ENCODE measurements around the gene CD1D. TPM values are rescaled to one million over a fixed set of nuclear protein-coding genes. Genes with fewer than 3 reads are reported as not detected.

CD1D gene
- total RNA-seq, 1 experiment from 2014 or later = not detected

DNA sequence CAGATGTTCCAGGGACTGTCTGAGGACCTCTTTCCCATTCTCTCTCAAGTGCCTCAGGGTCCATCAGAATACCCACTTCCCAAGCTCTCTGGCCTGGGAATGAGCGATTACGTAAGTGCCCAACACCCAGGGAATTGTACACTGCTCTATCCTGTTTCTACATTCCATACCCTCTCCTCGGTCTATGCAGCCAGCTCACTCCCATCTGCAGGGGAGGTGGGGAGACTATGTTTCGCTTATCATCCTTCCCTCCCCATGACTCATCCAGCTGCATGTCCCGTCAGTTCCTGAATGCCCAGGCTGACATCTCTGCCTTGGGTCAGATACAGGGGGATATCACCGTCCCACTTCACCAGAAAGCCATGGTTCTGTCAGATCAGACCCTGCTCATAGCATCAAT lies 34.5 kb upstream of the CD1D start (continued):
- TF ChIP-seq, protein P1, sequence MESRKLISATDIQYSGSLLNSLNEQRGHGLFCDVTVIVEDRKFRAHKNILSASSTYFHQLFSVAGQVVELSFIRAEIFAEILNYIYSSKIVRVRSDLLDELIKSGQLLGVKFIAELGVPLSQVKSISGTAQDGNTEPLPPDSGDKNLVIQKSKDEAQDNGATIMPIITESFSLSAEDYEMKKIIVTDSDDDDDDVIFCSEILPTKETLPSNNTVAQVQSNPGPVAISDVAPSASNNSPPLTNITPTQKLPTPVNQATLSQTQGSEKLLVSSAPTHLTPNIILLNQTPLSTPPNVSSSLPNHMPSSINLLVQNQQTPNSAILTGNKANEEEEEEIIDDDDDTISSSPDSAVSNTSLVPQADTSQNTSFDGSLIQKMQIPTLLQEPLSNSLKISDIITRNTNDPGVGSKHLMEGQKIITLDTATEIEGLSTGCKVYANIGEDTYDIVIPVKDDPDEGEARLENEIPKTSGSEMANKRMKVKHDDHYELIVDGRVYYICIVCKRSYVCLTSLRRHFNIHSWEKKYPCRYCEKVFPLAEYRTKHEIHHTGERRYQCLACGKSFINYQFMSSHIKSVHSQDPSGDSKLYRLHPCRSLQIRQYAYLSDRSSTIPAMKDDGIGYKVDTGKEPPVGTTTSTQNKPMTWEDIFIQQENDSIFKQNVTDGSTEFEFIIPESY (IDR thresholded peaks at IDR 0.05; ENCODE audit: extremely low read depth, insufficient replicate concordance, low read length) = no peak
- TF ChIP-seq ZFX (IDR thresholded peaks at IDR 0.05) (no peak), TCF7L2 (IDR thresholded peaks at IDR 0.05; ENCODE audit: borderline replicate concordance, extremely low read depth, insufficient read depth, insufficient read length) (no peak), POLR2A (IDR thresholded peaks at IDR 0.05; ENCODE audit: borderline replicate concordance, extremely low read depth, insufficient read depth, insufficient read length) (no peak)

DNA sequence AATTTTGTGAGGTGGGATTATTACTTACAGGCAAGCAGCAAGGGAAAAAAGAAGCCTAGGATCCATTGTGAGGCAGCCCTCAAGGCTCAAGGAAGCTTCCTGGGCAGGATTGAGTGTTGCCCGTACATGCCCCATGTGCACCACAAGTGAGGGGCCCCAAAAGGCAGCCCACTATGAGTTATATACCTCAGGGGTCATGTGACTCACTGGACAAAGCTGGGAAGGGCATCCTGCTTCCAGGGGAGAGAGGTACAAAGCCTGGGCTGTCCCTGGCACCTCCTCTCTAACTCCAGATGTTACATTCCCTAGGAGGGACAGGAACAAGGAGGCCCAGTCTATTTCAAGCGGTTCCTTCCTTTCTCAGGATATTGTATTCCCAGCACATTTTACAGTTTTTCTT lies 34.0 kb upstream of the CD1D start:
- ChIA-PET POLR2A (no interaction called here), CTCF (no interaction called here), RAD21 (ENCODE audit: low non-redundant PET in 1 of 2, low total read pairs in 2 of 2, uncharacterized antibody in 2 of 2, unreplicated experiment in 2 of 2) (no interaction called here)
- H3K79me2 ChIP-seq (ENCODE audit: insufficient read depth, low read length) = no peaks in the 10 kb centered on the region
- no peak overlapping the region for H3K9ac ChIP-seq (ENCODE audit: low read length)
- H3K4me2 ChIP-seq (ENCODE audit: low read length) = no peak overlapping the region
- no TSS peak for BruUV-seq (replicated peaks)
- no peak for TF ChIP-seq SRF (IDR thresholded peaks at IDR 0.05; ENCODE audit: low read depth)
- TF ChIP-seq CEBPB (IDR thresholded peaks at IDR 0.05; ENCODE audit: low read depth) = no peak
- no peak for TF ChIP-seq POLR2AphosphoS5 (IDR thresholded peaks at IDR 0.05; ENCODE audit: low read depth, low read length)
- TF ChIP-seq ELF1 (IDR thresholded peaks at IDR 0.05; ENCODE audit: borderline replicate concordance, low read depth) = no peak
- TF ChIP-seq ZFX (IDR thresholded peaks at IDR 0.05) = no peak
- no peak for TF ChIP-seq SIN3A (IDR thresholded peaks at IDR 0.05; ENCODE audit: low read depth)
- no peak for TF ChIP-seq YY1 (IDR thresholded peaks at IDR 0.05; ENCODE audit: extremely low read depth, insufficient replicate concordance, low read depth, low read length)
- TF ChIP-seq, protein P2, sequence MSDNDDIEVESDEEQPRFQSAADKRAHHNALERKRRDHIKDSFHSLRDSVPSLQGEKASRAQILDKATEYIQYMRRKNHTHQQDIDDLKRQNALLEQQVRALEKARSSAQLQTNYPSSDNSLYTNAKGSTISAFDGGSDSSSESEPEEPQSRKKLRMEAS (IDR thresholded peaks at IDR 0.05) = no peak
- TF ChIP-seq RAD21 (IDR thresholded peaks at IDR 0.05; ENCODE audit: low read depth) = no peak
- no peak for TF ChIP-seq JUND (IDR thresholded peaks at IDR 0.05)
- TF ChIP-seq EZH2phosphoT487 (IDR thresholded peaks at IDR 0.05; ENCODE audit: borderline replicate concordance) = no peak
- TF ChIP-seq SP1 (IDR thresholded peaks at IDR 0.05; ENCODE audit: low read depth) = no peak
- no peak for TF ChIP-seq EZH2 (IDR thresholded peaks at IDR 0.05)
- TF ChIP-seq CBX3 (IDR thresholded peaks at IDR 0.05; ENCODE audit: low read depth) = no peak
- TF ChIP-seq EGR1 (IDR thresholded peaks at IDR 0.05; ENCODE audit: low read depth) = no peak
- TF ChIP-seq, protein P1 (IDR thresholded peaks at IDR 0.05; ENCODE audit: extremely low read depth, insufficient replicate concordance, low read length) = no peak
- no peak for TF ChIP-seq POLR2A (IDR thresholded peaks at IDR 0.05; ENCODE audit: borderline replicate concordance, extremely low read depth, insufficient read depth, insufficient read length)
- TF ChIP-seq FOSL1 (IDR thresholded peaks at IDR 0.05; ENCODE audit: low read depth) = no peak
- no peak for TF ChIP-seq TCF7L2 (IDR thresholded peaks at IDR 0.05; ENCODE audit: borderline replicate concordance, extremely low read depth, insufficient read depth, insufficient read length)
- TF ChIP-seq ZNF274 (IDR thresholded peaks at IDR 0.05; ENCODE audit: low read depth, low read length) = no peak
- H3K9me2 ChIP-seq (ENCODE audit: insufficient read depth) = no peaks in the 10 kb centered on the region
- DNase-seq (ENCODE audit: low read depth, low spot score) (no peak), ATAC-seq (no peak)
- H4K20me1 ChIP-seq (ENCODE audit: insufficient read depth) = no peaks in the 10 kb centered on the region
- H3K27ac ChIP-seq (ENCODE audit: low read depth, low read length) = no peak overlapping the region
- H3K4me3 ChIP-seq (replicated peaks in 1 of 2; ENCODE audit: low read depth in 1 of 2, low read length in 2 of 2) = no peak overlapping the region
- intact Hi-C loops (cut with micrococcal nuclease) = no loop called here
- H3K4me1 ChIP-seq (ENCODE audit: control insufficient read depth in 1 of 2, insufficient read depth in 2 of 2, low read length in 2 of 2) = peaks cover 3 to 17% of the 10 kb centered on the region in 2 experiments; a peak in 3 of 4 replicates
- no peaks in the 10 kb centered on the region for H3K36me3 ChIP-seq (ENCODE audit: control insufficient read depth in 1 of 2, insufficient read depth in 2 of 2, low read length in 2 of 2)
- no peak overlapping the region for H2AFZ ChIP-seq (ENCODE audit: low read depth, low read length, poor library complexity, severe bottlenecking)
- no peaks in the 10 kb centered on the region for H3K27me3 ChIP-seq (ENCODE audit: insufficient read depth, low read length)
- no peaks in the 10 kb centered on the region for H3K9me3 ChIP-seq (ENCODE audit: control insufficient read depth in 1 of 2, insufficient read depth in 1 of 2, low read depth in 1 of 2, low read length in 2 of 2)

Measured in HCT116 (cell line).